IMR-90 (cell line): Measurements from ENCODE around the gene ROR2. TPM values are rescaled to one million over a fixed set of nuclear protein-coding genes. Genes with fewer than 3 reads are reported as not detected.
A peak's percentile ranks its signal among the peaks of the same experiment; 100 is the strongest.

Experiments
- ATAC-seq: fragments of 200-7000 bp; cut with Tn5 transposase; 2 replicates; pipeline ENCODE4 v1.9.1; 2020; ENCODE audit warnings: low read depth, mild to moderate bottlenecking, moderate library complexity
- BruUV-seq: library from RNA; stranded (reverse); fragments of 400-500 nt; replicated peaks from 2 replicates; lab custom pipeline; 2021; lab: Mats Ljungman, UMichigan
- CTCF ChIA-PET: fragments of 300-600 bp; formaldehyde crosslinking; extraction: SDS; loops from one replicate; lab custom pipeline; 2021; ENCODE audit warnings: antibody characterized with exemption; lab: Yijun Ruan, JAX
- POLR2A ChIA-PET: fragments of 300-600 bp; sonication (Branson Sonifier 250); formaldehyde crosslinking; loops from one replicate; lab custom pipeline; 2022; ENCODE audit warnings: antibody characterized with exemption; ENCODE audit not compliant: unreplicated experiment; lab: Charles Lee
- DNase-seq: peaks from one replicate; pipeline ENCODE4 v3.0.0; 2013
- H2AFZ ChIP-seq: replicated peaks from 2 replicates; pipeline ENCODE3; 2013; ENCODE audit warnings: low read length, mild to moderate bottlenecking; ENCODE audit not compliant: poor library complexity
- H2AK5ac ChIP-seq: 2 replicates; pipeline ENCODE4 v1.6.1; 2013; ENCODE audit warnings: low read depth, low read length, inconsistent platforms
- H2AK9ac ChIP-seq: replicated peaks from 2 replicates; pipeline ENCODE3; 2013; ENCODE audit warnings: mild to moderate bottlenecking, low read depth, low read length, moderate library complexity; ENCODE audit not compliant: poor library complexity
- H2BK120ac ChIP-seq: 2 replicates; pipeline ENCODE4 v1.6.1; 2013; ENCODE audit warnings: low read depth, low read length, inconsistent platforms
- H2BK15ac ChIP-seq: 3 replicates; pipeline ENCODE4 v1.6.1; 2013; ENCODE audit warnings: low read depth, low read length, inconsistent platforms
- H2BK20ac ChIP-seq: 2 replicates; pipeline ENCODE4 v1.6.1; 2013; ENCODE audit warnings: low read depth, mild to moderate bottlenecking, inconsistent platforms, low read length, moderate library complexity
- H2BK5ac ChIP-seq: 2 replicates; pipeline ENCODE4 v1.6.1; 2013; ENCODE audit warnings: mild to moderate bottlenecking, low read depth, low read length, inconsistent platforms; ENCODE audit not compliant: poor library complexity, severe bottlenecking
- H3K14ac ChIP-seq: replicated peaks from 2 replicates; pipeline ENCODE4 v1.6.1; 2013; ENCODE audit warnings: low read depth, low read length, inconsistent platforms
- H3K18ac ChIP-seq: 2 replicates; pipeline ENCODE4 v1.6.1; 2013; ENCODE audit warnings: low read depth, low read length, control low read depth
- H3K23ac ChIP-seq: 2 replicates; pipeline ENCODE4 v1.6.1; 2013; ENCODE audit warnings: low read depth, low read length, inconsistent platforms
- H3K27ac ChIP-seq: 2 replicates; pipeline ENCODE4 v1.5.1; 2013; ENCODE audit warnings: mild to moderate bottlenecking, control low read depth, low read length; ENCODE audit not compliant: insufficient read depth
- H3K27me3 ChIP-seq: 2 replicates; pipeline ENCODE4 v1.6.1; 2013; ENCODE audit warnings: low read length; ENCODE audit not compliant: control insufficient read depth, insufficient read depth
- H3K36me3 ChIP-seq: 2 replicates; pipeline ENCODE4 v1.6.1; 2013; ENCODE audit warnings: low read length, mixed read lengths; ENCODE audit not compliant: control insufficient read depth, insufficient read depth
- H3K4ac ChIP-seq: 2 replicates; pipeline ENCODE4 v1.6.1; 2013; ENCODE audit warnings: low read depth, low read length, inconsistent platforms
- H3K4me1 ChIP-seq: 2 replicates; pipeline ENCODE4 v1.6.1; 2013; ENCODE audit warnings: low read length, mixed read lengths; ENCODE audit not compliant: control insufficient read depth, insufficient read depth
- H3K4me2 ChIP-seq: 2 replicates; pipeline ENCODE4 v1.6.1; 2013; ENCODE audit warnings: low read depth, mild to moderate bottlenecking, control low read depth, low read length, moderate library complexity
- H3K4me3 ChIP-seq: 2 replicates; pipeline ENCODE4 v1.5.1; 2013; ENCODE audit warnings: low read depth, mild to moderate bottlenecking, control low read depth, low read length, moderate library complexity; ENCODE audit not compliant: insufficient read depth
- H3K56ac ChIP-seq: 2 replicates; pipeline ENCODE4 v1.6.1; 2013; ENCODE audit warnings: low read length, inconsistent platforms; ENCODE audit not compliant: insufficient read depth; ENCODE audit errors: extremely low read depth
- H3K79me1 ChIP-seq, 2 experiments: 2 replicates each; pipeline ENCODE4 v1.6.1; 2013; ENCODE audit warnings: low read length in 2 of 2, inconsistent platforms in 1 of 2, low read depth in 1 of 2
- H3K9ac ChIP-seq: 2 replicates; pipeline ENCODE4 v1.6.1; 2013; ENCODE audit warnings: low read depth, low read length, control low read depth
- H3K9me1 ChIP-seq: 2 replicates; pipeline ENCODE4 v1.6.1; 2013; ENCODE audit warnings: low read length, inconsistent platforms; ENCODE audit not compliant: insufficient read depth
- H3K9me3 ChIP-seq: 2 replicates; pipeline ENCODE4 v1.6.1; 2013; ENCODE audit warnings: low read length; ENCODE audit not compliant: control insufficient read depth, insufficient read depth
- H4K20me1 ChIP-seq: 2 replicates; pipeline ENCODE4 v1.6.1; 2013; ENCODE audit warnings: low read length, inconsistent platforms; ENCODE audit not compliant: insufficient read depth
- H4K5ac ChIP-seq: 2 replicates; pipeline ENCODE4 v1.6.1; 2013; ENCODE audit warnings: mild to moderate bottlenecking, low read depth, low read length, control low read depth
- H4K8ac ChIP-seq, 2 experiments: 2 replicates each; pipeline ENCODE4 v1.6.1; 2013; ENCODE audit warnings: low read depth in 2 of 2, low read length in 2 of 2, control low read depth in 1 of 2, inconsistent platforms in 1 of 2
- H4K91ac ChIP-seq: 2 replicates; pipeline ENCODE4 v1.6.1; 2013; ENCODE audit warnings: low read depth, low read length, inconsistent platforms; ENCODE audit not compliant: insufficient read depth
- BHLHE40 ChIP-seq: fragments of 150-350 bp; IDR thresholded peaks from 2 replicates; pipeline ENCODE4 v1.6.1; 2016; ENCODE audit warnings: mild to moderate bottlenecking, low read depth, low read length
- CTCF ChIP-seq: conservative IDR thresholded peaks from 2 replicates; pipeline ENCODE4 v1.5.1; 2012; ENCODE audit warnings: mild to moderate bottlenecking, low read depth, low read length, improper control_type of control experiment
- ELK1 ChIP-seq: fragments of 150-350 bp; IDR thresholded peaks from 2 replicates; pipeline ENCODE4 v1.6.1; 2016; ENCODE audit warnings: low read depth, mild to moderate bottlenecking, low read length, moderate library complexity, borderline replicate concordance
- FOS ChIP-seq: fragments of 150-350 bp; IDR thresholded peaks from 2 replicates; pipeline ENCODE4 v1.6.1; 2016; ENCODE audit warnings: low read depth, low read length
- MAFK ChIP-seq: IDR thresholded peaks from 2 replicates; pipeline ENCODE4 v1.6.1; 2012; ENCODE audit warnings: low read depth, low read length, improper control_type of control experiment
- MXI1 ChIP-seq: IDR thresholded peaks from 2 replicates; pipeline ENCODE4 v1.6.1; 2012; ENCODE audit warnings: low read depth, mild to moderate bottlenecking, low read length, moderate library complexity, borderline replicate concordance
- NFE2L2 ChIP-seq: fragments of 150-350 bp; IDR thresholded peaks from 2 replicates; pipeline ENCODE4 v1.6.1; 2016; ENCODE audit warnings: low read depth, mild to moderate bottlenecking, low read length
- RCOR1 ChIP-seq: IDR thresholded peaks from 2 replicates; pipeline ENCODE4 v1.6.1; 2012; ENCODE audit warnings: mild to moderate bottlenecking, low read length, improper control_type of control experiment; ENCODE audit not compliant: insufficient replicate concordance
- SMC3 ChIP-seq: fragments of 150-350 bp; IDR thresholded peaks from 2 replicates; pipeline ENCODE4 v1.6.1; 2016; ENCODE audit warnings: low read depth, mild to moderate bottlenecking, antibody characterized with exemption, low read length, moderate library complexity
- USF2 ChIP-seq: fragments of 150-350 bp; IDR thresholded peaks from 2 replicates; pipeline ENCODE4 v1.6.1; 2017; ENCODE audit warnings: mild to moderate bottlenecking, antibody characterized with exemption, low read length, low read depth
- WGBS, 2 experiments: methylation state at CpG; one replicate each; pipeline versions ENCODE4 v1.1.5 to v1.1.7; 2013; ENCODE audit warnings: missing lambda C conversion rate in 2 of 2; ENCODE audit not compliant: insufficient read length in 1 of 2; ENCODE audit errors: extremely low coverage in 2 of 2; 5-methylcytosine and 5-hydroxymethylcytosine counted together
- dilution Hi-C: fragments of 300-500 bp; cut with HindIII; formaldehyde crosslinking; loops from one replicate; pipeline ENCODE4 v1.14.3; 2018; ENCODE audit warnings: low sequenced_read_pairs; ENCODE audit not compliant: unreplicated experiment
- in situ Hi-C: fragments of 300-500 bp; cut with MboI; formaldehyde crosslinking; loops from 3 replicates; pipeline ENCODE4 v1.14.3; 2019; ENCODE audit warnings: low sequenced_read_pairs, inconsistent platforms, mixed read lengths
- intact Hi-C: fragments of 100-400 bp; cut with micrococcal nuclease; formaldehyde crosslinking; loops from 2 replicates; pipeline ENCODE4 v1.10.0; 2022
- polyA plus RNA-seq, 3 experiments: library from polyadenylated mRNA; depleted of rRNA; stranded (reverse); fragments of >200 nt; gene quantifications; 2 replicates each; pipeline ENCODE4 v1.2.3, GENCODE V29; 2012; ENCODE audit warnings: low replicate concordance in 1 of 3
- total RNA-seq: library from RNA; depleted of rRNA; stranded (reverse); fragments of >200 nt; gene quantifications from 2 replicates; pipeline ENCODE4 v1.2.3, GENCODE V29; 2012

Gene ROR2
- total and polyA plus RNA-seq, 2 of the 4 experiments (the other 2 are of a cell fraction) = 2.3 to 4.8 TPM

GRCh38 chr9:91771027-91771426 lies 179.0 kb downstream of the ROR2 start (continued):
- TF ChIP-seq FOS = peak; percentile 12; the same call in 1 of the 2 replicates
- peak; percentile 91; the same call in 1 of the 2 replicates for TF ChIP-seq MXI1

- dilution Hi-C loops = no loop called here
- in situ Hi-C loops = loop anchor here (10.0 kb wide), 1 partner anchor 185 kb away; the partner anchor contains the start of gene ROR2
- CTCF ChIA-PET = interaction anchor here (1.2 to 2.0 kb wide), 2 partner anchors 12 to 120 kb away, joined by 3 to 14 read pairs; no protein-coding TSS in a partner anchor
These were observed 179.8 kb downstream of the ROR2 start for GRCh38 chr9:91770229-91770628.

More at GRCh38 chr9:91770229-91770628, 179.8 kb downstream of the ROR2 start:
- H3K56ac ChIP-seq = no peak overlapping the region
- H3K4me3 ChIP-seq = no peak overlapping the region
- peaks cover 13% of the 10 kb centered on the region; the same call in 1 of the 2 replicates for H3K36me3 ChIP-seq
- ATAC-seq (no peak), DNase-seq (no peak)
- H3K4me1 ChIP-seq = peaks cover 16% of the 10 kb centered on the region
- BruUV-seq = no TSS peak
- peaks cover 8% of the 10 kb centered on the region for H4K20me1 ChIP-seq
- no peak overlapping the region for H4K8ac ChIP-seq
- H3K9me3 ChIP-seq = no peaks in the 10 kb centered on the region
- H3K4ac ChIP-seq = peak overlapping the region; percentile 49; the same call in 1 of the 2 replicates
- H3K23ac ChIP-seq = no peak overlapping the region
- H3K27ac ChIP-seq = peak overlapping the region; percentile 1; the same call in 1 of the 2 replicates
- peaks cover 3% of the 10 kb centered on the region; the same call in 1 of the 2 replicates for H3K27me3 ChIP-seq
- H3K9me1 ChIP-seq = peaks cover 14% of the 10 kb centered on the region
- 0 out of 4 replicates have a peak, but pooled peaks cover 0 to 6% of the 10 kb centered on the region in 2 experiments for H3K79me1 ChIP-seq
- no peak overlapping the region; the same call in 1 of the 2 replicates for H3K9ac ChIP-seq
- intact Hi-C loops = loop anchor here (2.0 to 10.0 kb wide), 3 partner anchors 265 to 475 kb away; no protein-coding TSS in a partner anchor
- 100% methylated on average over 2 of the region's 10 CpGs; no CpG with 5 or more reads in 1 of the 2 experiments for WGBS, 2 experiments
- peak overlapping the region; percentile 14; the same call in 1 of the 2 replicates for H2AK5ac ChIP-seq
- no peak overlapping the region for H2AFZ ChIP-seq
- no peak overlapping the region for H2BK5ac ChIP-seq
- no peak for TF ChIP-seq NFE2L2
- TF ChIP-seq ELK1 = no peak
- no peak for TF ChIP-seq MAFK
- TF ChIP-seq USF2 = no peak
- no peak for TF ChIP-seq CTCF
- no peak for TF ChIP-seq SMC3
- no peak for TF ChIP-seq MXI1
- no peak for TF ChIP-seq BHLHE40
- no peak for TF ChIP-seq FOS
- no peak for TF ChIP-seq RCOR1
- H2BK20ac ChIP-seq = no peak overlapping the region
- H4K5ac ChIP-seq = no peak overlapping the region
- no peak overlapping the region for H2AK9ac ChIP-seq
- peak overlapping the region; percentile 10; the same call in 1 of the 3 replicates for H2BK15ac ChIP-seq
- H4K91ac ChIP-seq = no peak overlapping the region; the same call in 1 of the 2 replicates
- no peak overlapping the region; the same call in 1 of the 2 replicates for H3K4me2 ChIP-seq
- no peak overlapping the region for H3K18ac ChIP-seq
- no peak overlapping the region for H2BK120ac ChIP-seq
- peak overlapping the region; percentile 39; the same call in 1 of the 2 replicates for H3K14ac ChIP-seq
- POLR2A ChIA-PET = no interaction called here
